GM10248 (cell line): ENCODE data around the gene DTX3L.

Experiments
- CTCF ChIA-PET: fragments of 300-600 bp; sonication (Branson Sonifier 250); formaldehyde crosslinking; extraction: SDS; loops from one replicate; lab custom pipeline; 2021; ENCODE audit warnings: antibody characterized with exemption; lab: Yijun Ruan, JAX
- POLR2A ChIA-PET: fragments of 350-650 bp; sonication (Branson Sonifier 250); formaldehyde crosslinking; extraction: SDS; loops from one replicate; lab custom pipeline; 2020; ENCODE audit warnings: antibody characterized with exemption; lab: Yijun Ruan, JAX
- DNase-seq: peaks from one replicate; pipeline ENCODE4 v3.0.0; 2012; ENCODE audit errors: extremely low spot score
- CTCF ChIP-seq: IDR thresholded peaks from 2 replicates; pipeline ENCODE4 v1.5.1; 2012; ENCODE audit warnings: mild to moderate bottlenecking, low read depth; ENCODE audit errors: extremely low read depth, missing control alignments, control extremely low read depth

DTX3L gene

DNA sequence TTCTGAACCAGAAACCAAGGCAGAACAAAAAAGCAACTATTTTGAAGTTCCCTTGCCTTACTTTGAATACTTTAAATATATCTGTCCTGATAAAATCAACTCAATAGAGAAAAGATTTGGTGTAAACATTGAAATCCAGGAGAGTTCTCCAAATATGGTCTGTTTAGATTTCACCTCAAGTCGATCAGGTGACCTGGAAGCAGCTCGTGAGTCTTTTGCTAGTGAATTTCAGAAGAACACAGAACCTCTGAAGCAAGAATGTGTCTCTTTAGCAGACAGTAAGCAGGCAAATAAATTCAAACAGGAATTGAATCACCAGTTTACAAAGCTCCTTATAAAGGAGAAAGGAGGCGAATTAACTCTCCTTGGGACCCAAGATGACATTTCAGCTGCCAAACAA, 4.6 kb downstream of the DTX3L start:
- DNase-seq: no peak
- POLR2A ChIA-PET: no interaction called here
- CTCF ChIA-PET: interaction anchor here (0.9 to 1.8 kb wide), 5 partner anchors 12 to 111 kb away, joined by 3 to 4 read pairs (median 3); no protein-coding TSS in a partner anchor
- TF ChIP-seq CTCF: no peak

DNA sequence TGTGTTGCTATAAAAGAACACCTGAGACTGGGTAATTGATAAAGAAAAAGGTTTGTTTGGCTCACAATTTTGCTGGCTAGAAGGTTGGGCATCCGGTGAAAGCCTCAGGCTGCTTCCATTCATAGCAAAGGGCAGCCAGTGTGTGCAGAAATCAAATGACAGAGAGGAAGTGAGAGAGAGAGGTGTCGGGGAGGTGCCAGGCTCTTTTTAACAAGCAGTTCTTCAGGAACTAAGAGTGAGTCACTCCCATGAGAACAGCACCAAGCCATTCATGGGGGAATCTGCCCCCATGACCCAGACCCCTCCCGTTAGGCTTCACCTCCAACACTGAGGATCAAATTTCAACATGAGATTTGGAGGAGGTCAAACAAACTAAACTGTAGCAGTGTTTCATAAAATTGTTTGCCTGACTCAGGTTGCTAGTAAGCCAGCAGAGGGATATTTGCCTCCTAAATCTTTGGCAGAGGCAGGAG, 8.8 kb downstream of the DTX3L start:
- no peak for TF ChIP-seq CTCF
- peak; percentile 49 for DNase-seq
- CTCF ChIA-PET: interaction anchor here (2.1 to 3.8 kb wide), 2 partner anchors 8 to 106 kb away, joined by 11 to 25 read pairs; partner anchors contain the start of genes DTX3L, PARP14 and PARP9
- POLR2A ChIA-PET: interaction anchor here (0.7 kb wide), 1 partner anchor 221 kb away, joined by 3 read pairs; the partner anchor contains the start of gene HSPBAP1

DNA sequence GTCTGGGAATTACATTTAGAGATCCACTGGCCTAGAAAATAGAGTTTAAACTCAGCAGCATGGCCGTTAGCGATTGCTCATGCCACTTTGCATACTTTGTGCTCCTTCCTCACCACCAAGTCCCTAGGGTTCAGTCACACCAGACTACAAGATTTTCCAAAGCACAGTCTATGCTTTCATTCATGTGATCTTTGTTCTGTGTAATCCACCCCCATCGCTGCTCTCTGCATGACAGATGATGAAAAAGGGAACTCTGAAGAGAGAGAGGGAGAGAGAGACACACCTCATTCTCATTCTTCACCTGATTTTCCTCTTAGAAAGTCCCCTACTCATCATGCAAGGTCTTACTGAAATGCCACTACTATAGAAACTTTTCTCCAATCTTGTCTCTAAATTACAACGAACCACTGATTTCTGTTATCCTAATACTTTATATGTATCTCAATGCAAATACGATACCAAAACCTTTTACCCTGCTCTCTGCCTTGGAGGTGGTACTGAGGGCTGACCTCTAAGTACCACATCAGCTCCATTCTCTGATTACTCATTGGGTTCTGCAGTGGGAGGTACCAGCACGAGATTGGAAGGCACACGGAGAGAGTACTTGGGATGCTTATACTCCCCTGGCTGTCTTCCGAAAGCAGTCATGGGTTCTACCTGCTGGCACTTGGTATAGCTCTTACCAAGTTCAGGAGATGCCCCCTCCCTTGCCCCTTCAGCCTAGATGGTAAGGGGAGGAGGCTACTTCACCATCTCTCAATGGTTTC, 12.2 kb downstream of the DTX3L start:
- peak; percentile 79 for DNase-seq
- ChIA-PET POLR2A (interaction anchor here (0.7 kb wide), 1 partner anchor 217 kb away, joined by 3 read pairs; the partner anchor contains the start of gene HSPBAP1), CTCF (interaction anchor here (1.1 to 2.4 kb wide), 3 partner anchors 15 to 103 kb away, joined by 3 to 5 read pairs (median 4); no protein-coding TSS in a partner anchor)
- TF ChIP-seq CTCF: no peak

GRCh38 chr3:122577409-122578031, 13.4 kb downstream of the DTX3L start, which contains the start of gene PARP15:
PARP15 (plus strand) TSS chr3:122577650; CDS start chr3:122577668, 18 bp downstream.
- ChIA-PET POLR2A (no interaction called here), CTCF (interaction anchor here (1.4 to 2.8 kb wide), 4 partner anchors 13 to 102 kb away, joined by 5 to 19 read pairs (median 7); partner anchors contain the start of genes DTX3L and PARP9)
- TF ChIP-seq CTCF: peak; percentile 12
- DNase-seq: peak; percentile 47

GRCh38 chr3:122578069-122578740, 14.1 kb downstream of the DTX3L start:
- ChIA-PET POLR2A (interaction anchor here (0.9 kb wide), 1 partner anchor 14 kb away, joined by 3 read pairs; the partner anchor contains the start of genes DTX3L and PARP9), CTCF (interaction anchor here (0.8 to 2.8 kb wide), 8 partner anchors 13 to 185 kb away, joined by 3 to 19 read pairs (median 5); partner anchors contain the start of genes DTX3L and PARP9)
- DNase-seq: no peak
- no peak for TF ChIP-seq CTCF
